ENCODE data around the gene ANXA11. TPM values are rescaled to one million over a fixed set of nuclear protein-coding genes. Genes with fewer than 3 reads are reported as not detected.

The ANXA11 gene
- total RNA-seq, 1 experiment from 2014 or later, result 56.0 TPM

- peaks cover 17% of the 10 kb centered on the region for H3K4me1 ChIP-seq (ENCODE audit: low read length)
Measured at GRCh38 chr10:80182986-80183385, 22.4 kb downstream of the ANXA11 start.

GRCh38 chr10:80177781-80178636 is 27.3 kb downstream of the ANXA11 start:
- no peaks in the 10 kb centered on the region for H4K20me1 ChIP-seq (ENCODE audit: insufficient read depth, low read depth, low read length)
- H3K27ac ChIP-seq (ENCODE audit: low read length), result no peak overlapping the region
- H3K9me3 ChIP-seq (ENCODE audit: low read length), result no peaks in the 10 kb centered on the region
- H3K9me2 ChIP-seq (replicated peaks; ENCODE audit: insufficient read depth, low read length), result no peaks in the 10 kb centered on the region
- no peak overlapping the region for H3K4me3 ChIP-seq (ENCODE audit: low read length)
- no peak overlapping the region for H3K9ac ChIP-seq (ENCODE audit: low read length)
- H2AFZ ChIP-seq (ENCODE audit: low read length), result no peak overlapping the region
- H3K27me3 ChIP-seq (ENCODE audit: low read length), result no peaks in the 10 kb centered on the region
- DNase-seq, result no peak
- H3K79me2 ChIP-seq (ENCODE audit: low read length), result peaks cover 79% of the 10 kb centered on the region
- H3K36me3 ChIP-seq (ENCODE audit: insufficient read depth, low read length), result no peaks in the 10 kb centered on the region
- no peaks in the 10 kb centered on the region for H3K4me1 ChIP-seq (ENCODE audit: low read length)
- H3K4me2 ChIP-seq (ENCODE audit: low read depth, low read length, poor library complexity, severe bottlenecking), result no peak overlapping the region

More at GRCh38 chr10:80182986-80183385, 22.4 kb downstream of the ANXA11 start:
- Histone ChIP-seq H4K20me1 (ENCODE audit: insufficient read depth, low read depth, low read length) (no peaks in the 10 kb centered on the region), H3K27me3 (ENCODE audit: low read length) (no peaks in the 10 kb centered on the region), H3K9me3 (ENCODE audit: low read length) (no peaks in the 10 kb centered on the region), H3K27ac (ENCODE audit: low read length) (no peak overlapping the region), H3K4me3 (ENCODE audit: low read length) (no peak overlapping the region), H3K9me2 (replicated peaks; ENCODE audit: insufficient read depth, low read length) (no peaks in the 10 kb centered on the region), H3K4me2 (ENCODE audit: low read depth, low read length, poor library complexity, severe bottlenecking) (no peak overlapping the region), H2AFZ (ENCODE audit: low read length) (no peak overlapping the region), H3K36me3 (ENCODE audit: insufficient read depth, low read length) (no peaks in the 10 kb centered on the region), H3K79me2 (ENCODE audit: low read length) (peaks cover 97% of the 10 kb centered on the region), H3K9ac (ENCODE audit: low read length) (no peak overlapping the region)
- no peak for DNase-seq

GRCh38 chr10:80176526-80176925 is 28.8 kb downstream of the ANXA11 start:
- Histone ChIP-seq H3K27ac (ENCODE audit: low read length) (no peak overlapping the region), H3K9me3 (ENCODE audit: low read length) (no peaks in the 10 kb centered on the region), H3K4me1 (ENCODE audit: low read length) (no peaks in the 10 kb centered on the region), H4K20me1 (ENCODE audit: insufficient read depth, low read depth, low read length) (no peaks in the 10 kb centered on the region), H3K4me2 (ENCODE audit: low read depth, low read length, poor library complexity, severe bottlenecking) (no peak overlapping the region), H2AFZ (ENCODE audit: low read length) (no peak overlapping the region), H3K27me3 (ENCODE audit: low read length) (no peaks in the 10 kb centered on the region), H3K36me3 (ENCODE audit: insufficient read depth, low read length) (no peaks in the 10 kb centered on the region), H3K9me2 (replicated peaks; ENCODE audit: insufficient read depth, low read length) (no peaks in the 10 kb centered on the region), H3K79me2 (ENCODE audit: low read length) (peaks cover 65% of the 10 kb centered on the region), H3K4me3 (ENCODE audit: low read length) (no peak overlapping the region), H3K9ac (ENCODE audit: low read length) (no peak overlapping the region)
- DNase-seq, result no peak

GRCh38 chr10:80174641-80175395 is 30.5 kb downstream of the ANXA11 start:
- Histone ChIP-seq H3K4me2 (ENCODE audit: low read depth, low read length, poor library complexity, severe bottlenecking) (no peak overlapping the region), H3K9me2 (replicated peaks; ENCODE audit: insufficient read depth, low read length) (no peaks in the 10 kb centered on the region), H3K4me1 (ENCODE audit: low read length) (no peaks in the 10 kb centered on the region), H3K9ac (ENCODE audit: low read length) (no peak overlapping the region), H3K27me3 (ENCODE audit: low read length) (no peaks in the 10 kb centered on the region), H3K27ac (ENCODE audit: low read length) (no peak overlapping the region), H4K20me1 (ENCODE audit: insufficient read depth, low read depth, low read length) (no peaks in the 10 kb centered on the region), H3K4me3 (ENCODE audit: low read length) (no peak overlapping the region), H3K9me3 (ENCODE audit: low read length) (no peaks in the 10 kb centered on the region), H3K79me2 (ENCODE audit: low read length) (peaks cover 54% of the 10 kb centered on the region), H2AFZ (ENCODE audit: low read length) (no peak overlapping the region), H3K36me3 (ENCODE audit: insufficient read depth, low read length) (no peaks in the 10 kb centered on the region)
- DNase-seq, result no peak

GRCh38 chr10:80173466-80173865 is 31.9 kb downstream of the ANXA11 start:
- H4K20me1 ChIP-seq (ENCODE audit: insufficient read depth, low read depth, low read length), result no peaks in the 10 kb centered on the region

GRCh38 chr10:80172896-80173295 is 32.4 kb downstream of the ANXA11 start:
- Histone ChIP-seq H3K4me2 (ENCODE audit: low read depth, low read length, poor library complexity, severe bottlenecking) (no peak overlapping the region), H3K9ac (ENCODE audit: low read length) (no peak overlapping the region), H2AFZ (ENCODE audit: low read length) (no peak overlapping the region), H3K27me3 (ENCODE audit: low read length) (no peaks in the 10 kb centered on the region), H4K20me1 (ENCODE audit: insufficient read depth, low read depth, low read length) (no peaks in the 10 kb centered on the region), H3K9me3 (ENCODE audit: low read length) (no peaks in the 10 kb centered on the region), H3K79me2 (ENCODE audit: low read length) (peaks cover 39% of the 10 kb centered on the region), H3K4me3 (ENCODE audit: low read length) (no peak overlapping the region), H3K4me1 (ENCODE audit: low read length) (no peaks in the 10 kb centered on the region), H3K9me2 (replicated peaks; ENCODE audit: insufficient read depth, low read length) (no peaks in the 10 kb centered on the region), H3K36me3 (ENCODE audit: insufficient read depth, low read length) (no peaks in the 10 kb centered on the region), H3K27ac (ENCODE audit: low read length) (no peak overlapping the region)
- DNase-seq, result no peak

More at GRCh38 chr10:80173466-80173865, 31.9 kb downstream of the ANXA11 start:
- peaks cover 44% of the 10 kb centered on the region for H3K79me2 ChIP-seq (ENCODE audit: low read length)
- no peak overlapping the region for H3K4me2 ChIP-seq (ENCODE audit: low read depth, low read length, poor library complexity, severe bottlenecking)
- H2AFZ ChIP-seq (ENCODE audit: low read length), result no peak overlapping the region
- no peaks in the 10 kb centered on the region for H3K9me3 ChIP-seq (ENCODE audit: low read length)
- no peak overlapping the region for H3K27ac ChIP-seq (ENCODE audit: low read length)
- no peak for DNase-seq
- no peaks in the 10 kb centered on the region for H3K36me3 ChIP-seq (ENCODE audit: insufficient read depth, low read length)
- no peaks in the 10 kb centered on the region for H3K4me1 ChIP-seq (ENCODE audit: low read length)
- no peak overlapping the region for H3K9ac ChIP-seq (ENCODE audit: low read length)
- no peak overlapping the region for H3K4me3 ChIP-seq (ENCODE audit: low read length)
- no peaks in the 10 kb centered on the region for H3K27me3 ChIP-seq (ENCODE audit: low read length)
- H3K9me2 ChIP-seq (replicated peaks; ENCODE audit: insufficient read depth, low read length), result no peaks in the 10 kb centered on the region

GRCh38 chr10:80171248-80171660 is 34.1 kb downstream of the ANXA11 start:
- Histone ChIP-seq H3K36me3 (ENCODE audit: insufficient read depth, low read length) (no peaks in the 10 kb centered on the region), H2AFZ (ENCODE audit: low read length) (no peak overlapping the region), H3K27me3 (ENCODE audit: low read length) (no peaks in the 10 kb centered on the region), H3K79me2 (ENCODE audit: low read length) (peaks cover 23% of the 10 kb centered on the region), H3K4me2 (ENCODE audit: low read depth, low read length, poor library complexity, severe bottlenecking) (no peak overlapping the region), H3K9me2 (replicated peaks; ENCODE audit: insufficient read depth, low read length) (no peaks in the 10 kb centered on the region), H3K4me1 (ENCODE audit: low read length) (no peaks in the 10 kb centered on the region), H3K27ac (ENCODE audit: low read length) (no peak overlapping the region), H3K9ac (ENCODE audit: low read length) (no peak overlapping the region), H4K20me1 (ENCODE audit: insufficient read depth, low read depth, low read length) (no peaks in the 10 kb centered on the region), H3K4me3 (ENCODE audit: low read length) (no peak overlapping the region), H3K9me3 (ENCODE audit: low read length) (no peaks in the 10 kb centered on the region)
- no peak for DNase-seq

GRCh38 chr10:80170641-80171040 is 34.7 kb downstream of the ANXA11 start:
- no peak for DNase-seq
- no peaks in the 10 kb centered on the region for H3K4me1 ChIP-seq (ENCODE audit: low read length)
- no peak overlapping the region for H3K27ac ChIP-seq (ENCODE audit: low read length)
- H3K4me2 ChIP-seq (ENCODE audit: low read depth, low read length, poor library complexity, severe bottlenecking), result no peak overlapping the region
- peaks cover 20% of the 10 kb centered on the region for H3K79me2 ChIP-seq (ENCODE audit: low read length)
- no peak overlapping the region for H2AFZ ChIP-seq (ENCODE audit: low read length)
- H3K4me3 ChIP-seq (ENCODE audit: low read length), result no peak overlapping the region
- H3K36me3 ChIP-seq (ENCODE audit: insufficient read depth, low read length), result no peaks in the 10 kb centered on the region
- no peaks in the 10 kb centered on the region for H3K9me3 ChIP-seq (ENCODE audit: low read length)
- H3K9me2 ChIP-seq (replicated peaks; ENCODE audit: insufficient read depth, low read length), result no peaks in the 10 kb centered on the region
- no peak overlapping the region for H3K9ac ChIP-seq (ENCODE audit: low read length)
- no peaks in the 10 kb centered on the region for H3K27me3 ChIP-seq (ENCODE audit: low read length)
- H4K20me1 ChIP-seq (ENCODE audit: insufficient read depth, low read depth, low read length), result no peaks in the 10 kb centered on the region

Measured in Karpas-422 (cell line).